ENCODE measurements around the gene CHCHD10. TPM values are rescaled to one million over a fixed set of nuclear protein-coding genes. Genes with fewer than 3 reads are reported as not detected.

Gene CHCHD10
- total RNA-seq, 1 experiment from 2014 or later, result 178 TPM

- no peak overlapping the region for H3K27ac Mint-ChIP-seq (ENCODE audit: unreplicated experiment)
- no TSS peak for BruUV-seq (replicated peaks)
- no peaks in the 10 kb centered on the region for H3K27me3 Mint-ChIP-seq (ENCODE audit: insufficient read depth, unreplicated experiment)
- no peak for TF ChIP-seq CTCF (IDR thresholded peaks at IDR 0.05; ENCODE audit: insufficient read depth in 1 of 2, low read depth in 1 of 2, low read length in 1 of 2, severe bottlenecking in 1 of 2, unreplicated experiment in 1 of 2)
- no peak overlapping the region for H3K4me3 ChIP-seq (ENCODE audit: low read depth, low read length)
- no peaks in the 10 kb centered on the region for H3K9me3 Mint-ChIP-seq (ENCODE audit: unreplicated experiment)
- ChIA-PET CTCF (no interaction called here), POLR2A (no interaction called here)
- H3K4me1 ChIP-seq, result no peaks in the 10 kb centered on the region
- no peak overlapping the region for H3K4me3 Mint-ChIP-seq (ENCODE audit: unreplicated experiment)
- no peak for DNase-seq
- no peaks in the 10 kb centered on the region for H3K4me1 Mint-ChIP-seq (ENCODE audit: low read depth, unreplicated experiment)
- H3K36me3 Mint-ChIP-seq (ENCODE audit: insufficient read depth, unreplicated experiment), result peaks cover 77% of the 10 kb centered on the region
- H3K27me3 ChIP-seq (replicated peaks; ENCODE audit: control insufficient read depth, insufficient read depth, low read length), result no peaks in the 10 kb centered on the region
- H3K36me3 ChIP-seq (ENCODE audit: control insufficient read depth, insufficient read depth, low read length), result peaks cover 5% of the 10 kb centered on the region
- intact Hi-C loops (cut with micrococcal nuclease; ENCODE audit: unreplicated experiment), result no loop called here
- no peaks in the 10 kb centered on the region for H3K9me3 ChIP-seq
These were observed 48.6 kb upstream of the CHCHD10 start for GRCh38 chr22:23816156-23816976.

- Mint-ChIP-seq H3K9me3 (ENCODE audit: unreplicated experiment) (no peaks in the 10 kb centered on the region), H3K4me1 (ENCODE audit: low read depth, unreplicated experiment) (no peaks in the 10 kb centered on the region), H3K27me3 (ENCODE audit: insufficient read depth, unreplicated experiment) (no peaks in the 10 kb centered on the region), H3K36me3 (ENCODE audit: insufficient read depth, unreplicated experiment) (peaks cover 80% of the 10 kb centered on the region), H3K27ac (ENCODE audit: unreplicated experiment) (no peak overlapping the region), H3K4me3 (ENCODE audit: unreplicated experiment) (no peak overlapping the region)
- no peaks in the 10 kb centered on the region for H3K27me3 ChIP-seq (replicated peaks; ENCODE audit: control insufficient read depth, insufficient read depth, low read length)
- no TSS peak for BruUV-seq (replicated peaks)
- intact Hi-C loops (cut with micrococcal nuclease; ENCODE audit: unreplicated experiment), result no loop called here
- H3K36me3 ChIP-seq (ENCODE audit: control insufficient read depth, insufficient read depth, low read length), result peaks cover 5% of the 10 kb centered on the region
- ChIA-PET POLR2A (no interaction called here), CTCF (no interaction called here)
- H3K4me3 ChIP-seq (ENCODE audit: low read depth, low read length), result no peak overlapping the region
- DNase-seq, result no peak
- H3K9me3 ChIP-seq, result no peaks in the 10 kb centered on the region
- TF ChIP-seq CTCF (IDR thresholded peaks at IDR 0.05; ENCODE audit: insufficient read depth in 1 of 2, low read depth in 1 of 2, low read length in 1 of 2, severe bottlenecking in 1 of 2, unreplicated experiment in 1 of 2), result no peak
- no peaks in the 10 kb centered on the region for H3K4me1 ChIP-seq
These were observed 47.9 kb upstream of the CHCHD10 start for GRCh38 chr22:23815541-23816155.

- H3K36me3 ChIP-seq (ENCODE audit: control insufficient read depth, insufficient read depth, low read length), result peaks cover 5% of the 10 kb centered on the region
- BruUV-seq (replicated peaks), result no TSS peak
- no peak overlapping the region for H3K4me3 ChIP-seq (ENCODE audit: low read depth, low read length)
- H3K27me3 Mint-ChIP-seq (ENCODE audit: insufficient read depth, unreplicated experiment), result no peaks in the 10 kb centered on the region
- no peaks in the 10 kb centered on the region for H3K4me1 Mint-ChIP-seq (ENCODE audit: low read depth, unreplicated experiment)
- H3K4me1 ChIP-seq, result no peaks in the 10 kb centered on the region
- no peak overlapping the region for H3K27ac Mint-ChIP-seq (ENCODE audit: unreplicated experiment)
- TF ChIP-seq CTCF (IDR thresholded peaks at IDR 0.05; ENCODE audit: insufficient read depth in 1 of 2, low read depth in 1 of 2, low read length in 1 of 2, severe bottlenecking in 1 of 2, unreplicated experiment in 1 of 2), result no peak
- DNase-seq, result no peak
- H3K9me3 Mint-ChIP-seq (ENCODE audit: unreplicated experiment), result no peaks in the 10 kb centered on the region
- peaks cover 80% of the 10 kb centered on the region for H3K36me3 Mint-ChIP-seq (ENCODE audit: insufficient read depth, unreplicated experiment)
- no peaks in the 10 kb centered on the region for H3K27me3 ChIP-seq (replicated peaks; ENCODE audit: control insufficient read depth, insufficient read depth, low read length)
- CTCF ChIA-PET, result no interaction called here
- H3K9me3 ChIP-seq, result no peaks in the 10 kb centered on the region
- POLR2A ChIA-PET, result no interaction called here
- intact Hi-C loops (cut with micrococcal nuclease; ENCODE audit: unreplicated experiment), result no loop called here
- no peak overlapping the region for H3K4me3 Mint-ChIP-seq (ENCODE audit: unreplicated experiment)
These were observed 44.6 kb upstream of the CHCHD10 start for GRCh38 chr22:23812378-23812777.

Data from Caco-2 (cell line).